NOMO-1 (cell line): ENCODE data around the gene NARS2.

Experiments used
- DNase-seq, 2 experiments: peaks; one replicate each; lab custom pipeline; 2025; ENCODE audit not compliant: unreplicated experiment in 2 of 2; lab: John Stamatoyannopoulos, UW

NARS2 gene

DNA sequence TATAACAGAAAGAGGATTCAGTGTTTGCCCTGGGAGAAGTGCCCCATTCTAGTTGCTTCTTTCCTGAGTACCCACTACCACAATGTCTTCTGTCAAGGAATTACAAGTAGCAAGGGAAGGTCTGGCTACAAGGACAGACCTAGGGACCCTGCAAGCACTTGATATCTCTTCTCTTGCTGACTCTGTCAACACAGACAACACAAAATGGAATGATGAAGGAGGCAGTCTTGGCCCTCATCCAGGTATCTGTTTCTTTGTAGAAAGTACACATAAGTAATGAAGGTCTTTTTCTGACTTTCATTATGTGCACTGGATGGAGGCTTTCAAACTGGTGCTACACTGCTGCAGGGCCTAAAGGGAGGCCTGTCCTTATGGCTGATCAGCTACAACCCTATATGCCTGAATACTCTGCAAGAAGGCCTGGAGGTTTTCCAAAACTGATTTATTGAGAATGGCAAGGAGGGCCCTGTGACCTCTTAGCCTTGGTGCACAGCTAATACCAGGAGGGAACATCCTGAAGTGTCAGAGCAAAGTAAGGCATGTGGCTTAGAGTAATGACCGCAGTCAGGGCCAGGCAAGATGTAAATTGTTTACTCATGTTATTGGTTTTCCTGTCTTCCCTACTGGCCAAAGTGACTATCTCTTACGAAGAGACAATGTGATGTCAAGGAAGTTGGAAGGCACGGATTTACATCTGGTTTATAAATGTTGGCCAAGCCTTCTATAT is 188.3 kb downstream of the NARS2 start:
- no peak for DNase-seq
